GM23338 (cell line): ENCODE results near the gene POU2AF2. TPM values are rescaled to one million over a fixed set of nuclear protein-coding genes. Genes with fewer than 3 reads are reported as not detected.

ENCODE experiments used
- ATAC-seq: fragments of 200-7000 bp; cut with Tn5 transposase; 3 replicates; pipeline ENCODE4 v1.9.1; 2020
- DNase-seq: peaks from one replicate; pipeline ENCODE4 v3.0.0-alpha.2; 2015; ENCODE audit warnings: low spot score
- H2AFZ ChIP-seq: fragments of 200-600 bp; sonication (generic); 2 replicates; pipeline ENCODE4 v1.8.0; 2016; ENCODE audit warnings: antibody characterized with exemption, mild to moderate bottlenecking, moderate library complexity
- H3F3A ChIP-seq: fragments of 200-600 bp; sonication (generic); replicated peaks from 2 replicates; pipeline ENCODE4 v1.8.0; 2017; ENCODE audit warnings: antibody characterized with exemption, mixed run types, low read depth
- H3K27ac ChIP-seq: fragments of 200-600 bp; sonication (generic); 2 replicates; pipeline ENCODE4 v1.6.1; 2016; ENCODE audit warnings: low read depth
- H3K27me3 ChIP-seq: fragments of 200-600 bp; sonication (generic); 2 replicates; pipeline ENCODE4 v1.8.0; 2016; ENCODE audit warnings: mild to moderate bottlenecking, mixed run types, moderate library complexity; ENCODE audit not compliant: insufficient read depth
- H3K36me3 ChIP-seq: fragments of 200-600 bp; sonication (generic); 2 replicates; pipeline ENCODE4 v1.8.0; 2016; ENCODE audit warnings: mild to moderate bottlenecking; ENCODE audit not compliant: insufficient read depth
- H3K4me1 ChIP-seq: fragments of 200-600 bp; sonication (generic); 2 replicates; pipeline ENCODE4 v1.8.0; 2016; ENCODE audit warnings: mild to moderate bottlenecking, moderate library complexity; ENCODE audit not compliant: insufficient read depth
- H3K4me2 ChIP-seq: fragments of 200-600 bp; sonication (generic); 2 replicates; pipeline ENCODE4 v1.7.1; 2017; ENCODE audit warnings: mixed run types
- H3K4me3 ChIP-seq: fragments of 200-600 bp; sonication (generic); 2 replicates; pipeline ENCODE4 v1.6.1; 2016; ENCODE audit warnings: mixed run types
- H3K79me2 ChIP-seq: fragments of 200-600 bp; sonication (generic); replicated peaks from 2 replicates; pipeline ENCODE4 v1.8.0; 2017; ENCODE audit warnings: mild to moderate bottlenecking; ENCODE audit not compliant: insufficient read depth
- H3K9me2 ChIP-seq: fragments of 200-600 bp; sonication (generic); 2 replicates; pipeline ENCODE4 v1.8.0; 2017; ENCODE audit not compliant: insufficient read depth
- H4K20me1 ChIP-seq: fragments of 200-600 bp; sonication (generic); replicated peaks from 2 replicates; pipeline ENCODE4 v1.8.0; 2017; ENCODE audit warnings: mild to moderate bottlenecking; ENCODE audit not compliant: insufficient read depth
- H3K27ac Mint-ChIP-seq: 2 replicates; pipeline ENCODE4 v1.8.0; 2020; ENCODE audit warnings: inconsistent platforms, mild to moderate bottlenecking, moderate library complexity, mixed read lengths
- H3K27me3 Mint-ChIP-seq: 3 replicates; pipeline ENCODE4 v1.8.0; 2022; ENCODE audit warnings: low read depth, mild to moderate bottlenecking, moderate library complexity, mixed read lengths, inconsistent platforms; ENCODE audit not compliant: insufficient read depth, poor library complexity
- H3K36me3 Mint-ChIP-seq: 3 replicates; pipeline ENCODE4 v1.8.0; 2021; ENCODE audit warnings: low read depth, mild to moderate bottlenecking, inconsistent platforms, moderate library complexity, mixed read lengths
- H3K4me1 Mint-ChIP-seq: 3 replicates; pipeline ENCODE4 v1.8.0; 2020; ENCODE audit warnings: mild to moderate bottlenecking, inconsistent platforms, mixed read lengths
- H3K4me3 Mint-ChIP-seq: 3 replicates; pipeline ENCODE4 v1.8.0; 2021; ENCODE audit warnings: moderate library complexity, mild to moderate bottlenecking, inconsistent platforms, mixed read lengths
- H3K9me3 Mint-ChIP-seq: 3 replicates; pipeline ENCODE4 v1.8.0; 2020; ENCODE audit warnings: moderate library complexity, mild to moderate bottlenecking, inconsistent platforms, mixed read lengths
- ETS1 ChIP-seq: IDR thresholded peaks from 2 replicates; pipeline ENCODE4 v1.6.1; 2016; ENCODE audit warnings: antibody characterized with exemption
- EZH2 ChIP-seq: fragments of 200-600 bp; sonication (generic); IDR thresholded peaks from one replicate; pipeline ENCODE4 v1.8.0; 2017; ENCODE audit warnings: antibody characterized with exemption, mild to moderate bottlenecking, low read depth; ENCODE audit not compliant: unreplicated experiment
- EZH2phosphoT487 ChIP-seq: fragments of 200-600 bp; sonication (generic); IDR thresholded peaks from one replicate; pipeline ENCODE4 v1.8.1; 2018; ENCODE audit warnings: antibody characterized with exemption; ENCODE audit not compliant: unreplicated experiment
- JUNB ChIP-seq: IDR thresholded peaks from one replicate; pipeline ENCODE4 v1.6.1; 2016; ENCODE audit warnings: antibody characterized with exemption; ENCODE audit not compliant: unreplicated experiment
- NANOG ChIP-seq: IDR thresholded peaks from 2 replicates; pipeline ENCODE4 v1.6.1; 2016; ENCODE audit warnings: antibody characterized with exemption, borderline replicate concordance
- REST ChIP-seq: IDR thresholded peaks from one replicate; pipeline ENCODE4 v1.6.1; 2018; ENCODE audit warnings: antibody characterized with exemption; ENCODE audit not compliant: unreplicated experiment
- polyA plus RNA-seq: library from polyadenylated mRNA; unstranded; fragments of >200 nt; fragmentation: Nextera tagmentation; extraction: Ambion mirVana; gene quantifications from 2 replicates; pipeline ENCODE4 v1.2.1, GENCODE V29; 2016
- total RNA-seq: library from RNA; depleted of rRNA; stranded (reverse); fragments of >200 nt; shearing (Covaris generic); gene quantifications from 2 replicates; pipeline ENCODE4 v1.2.3, GENCODE V29; 2014

Gene POU2AF2
- total and polyA plus RNA-seq, 2 experiments from 2014 or later = not detected

- Histone ChIP-seq H3K79me2 (no peaks in the 10 kb centered on the region), H3K27ac (no peak overlapping the region), H3K36me3 (no peaks in the 10 kb centered on the region), H3K27me3 (no peaks in the 10 kb centered on the region), H3K4me3 (no peak overlapping the region), H3F3A (no peaks in the 10 kb centered on the region), H3K4me1 (no peaks in the 10 kb centered on the region), H4K20me1 (no peaks in the 10 kb centered on the region), H3K9me2 (no peaks in the 10 kb centered on the region), H2AFZ (no peak overlapping the region), H3K4me2 (no peak overlapping the region)
- ATAC-seq (no peak), DNase-seq (no peak)
- Mint-ChIP-seq H3K4me3 (no peak overlapping the region), H3K9me3 (no peaks in the 10 kb centered on the region), H3K36me3 (no peaks in the 10 kb centered on the region), H3K27me3 (no peaks in the 10 kb centered on the region), H3K27ac (no peak overlapping the region), H3K4me1 (no peaks in the 10 kb centered on the region)
- no peak for TF ChIP-seq REST
- TF ChIP-seq NANOG = no peak
- no peak for TF ChIP-seq ETS1
- TF ChIP-seq EZH2 = no peak
- TF ChIP-seq JUNB = no peak
These were observed 41.3 kb upstream of the POU2AF2 start for GRCh38 chr11:111204211-111204610.

- no peaks in the 10 kb centered on the region for H3K27me3 Mint-ChIP-seq
- no peak overlapping the region for H2AFZ ChIP-seq
- no peaks in the 10 kb centered on the region for H3K36me3 Mint-ChIP-seq
- no peak overlapping the region for H3K4me3 ChIP-seq
- H3K4me2 ChIP-seq = no peak overlapping the region
- H3K9me2 ChIP-seq = no peaks in the 10 kb centered on the region
- ATAC-seq (no peak), DNase-seq (no peak)
- H4K20me1 ChIP-seq = no peaks in the 10 kb centered on the region
- no peak overlapping the region for H3K27ac ChIP-seq
- H3K4me3 Mint-ChIP-seq = no peak overlapping the region
- H3K36me3 ChIP-seq = no peaks in the 10 kb centered on the region
- H3K27ac Mint-ChIP-seq = no peak overlapping the region
- H3K9me3 Mint-ChIP-seq = no peaks in the 10 kb centered on the region
- no peaks in the 10 kb centered on the region for H3K79me2 ChIP-seq
- H3F3A ChIP-seq = no peaks in the 10 kb centered on the region
- TF ChIP-seq REST = no peak
- no peak for TF ChIP-seq NANOG
- no peak for TF ChIP-seq EZH2phosphoT487
- no peaks in the 10 kb centered on the region for H3K4me1 ChIP-seq
- H3K4me1 Mint-ChIP-seq = no peaks in the 10 kb centered on the region
- H3K27me3 ChIP-seq = no peaks in the 10 kb centered on the region
These were observed 39.7 kb upstream of the POU2AF2 start for GRCh38 chr11:111205632-111206385.
